Panc1 (cell line): ENCODE data around the gene SEMA4A. TPM values are rescaled to one million over a fixed set of nuclear protein-coding genes. Genes with fewer than 3 reads are reported as not detected.
A peak's percentile ranks its signal among the peaks of the same experiment; 100 is the strongest.

Experiments
- ATAC-seq: fragments of 200-7000 bp; cut with Tn5 transposase; 2 replicates; pipeline ENCODE4 v1.9.1; 2020; ENCODE audit warnings: mild to moderate bottlenecking, moderate library complexity
- BruUV-seq: library from RNA; stranded (reverse); fragments of 400-500 nt; replicated peaks from 2 replicates; lab custom pipeline; 2021; lab: Mats Ljungman, UMichigan
- CTCF ChIA-PET: fragments of 300-600 bp; sonication (Branson Sonifier 250); formaldehyde crosslinking; loops from one replicate; lab custom pipeline; 2022; ENCODE audit warnings: antibody characterized with exemption; lab: Charles Lee
- POLR2A ChIA-PET: fragments of 300-600 bp; sonication (Branson Sonifier 250); formaldehyde crosslinking; loops from one replicate; lab custom pipeline; 2022; ENCODE audit warnings: antibody characterized with exemption; lab: Charles Lee
- DNase-seq: peaks from one replicate; pipeline ENCODE4 v3.0.0-alpha.2; 2010; ENCODE audit warnings: low read depth, low spot score
- H3K27ac ChIP-seq: 2 replicates; pipeline ENCODE4 v1.5.1; 2011; ENCODE audit warnings: mild to moderate bottlenecking, low read length, inconsistent platforms
- H3K27me3 ChIP-seq: fragments of 200-500 bp; sonication (Bioruptor generic); 2 replicates; pipeline ENCODE4 v1.6.0; 2014; ENCODE audit warnings: low read length, inconsistent platforms; ENCODE audit not compliant: control insufficient read depth, insufficient read depth
- H3K36me3 ChIP-seq: fragments of 200-500 bp; sonication (Bioruptor generic); 2 replicates; pipeline ENCODE4 v1.5.1; 2014; ENCODE audit warnings: inconsistent platforms, mild to moderate bottlenecking, low read length, moderate library complexity; ENCODE audit not compliant: control insufficient read depth, insufficient read depth
- H3K4me1 ChIP-seq: 2 replicates; pipeline ENCODE4 v1.5.1; 2011; ENCODE audit warnings: inconsistent platforms, mild to moderate bottlenecking, low read length, moderate library complexity; ENCODE audit not compliant: control insufficient read depth, insufficient read depth
- H3K4me3 ChIP-seq, 2 experiments: 2 replicates each; pipeline ENCODE4 v1.5.1; 2011 to 2012; ENCODE audit warnings: low read depth in 2 of 2, low read length in 2 of 2, mild to moderate bottlenecking in 2 of 2, inconsistent platforms in 1 of 2, moderate library complexity in 1 of 2
- H3K9me3 ChIP-seq: fragments of 200-500 bp; sonication (Bioruptor generic); 2 replicates; pipeline ENCODE4 v1.5.1; 2014; ENCODE audit warnings: low read depth, mild to moderate bottlenecking, inconsistent platforms, low read length, moderate library complexity; ENCODE audit not compliant: control insufficient read depth, insufficient read depth
- POLR2AphosphoS5 ChIP-seq: IDR thresholded peaks from 2 replicates; pipeline ENCODE4 v1.6.1; 2012; ENCODE audit warnings: mild to moderate bottlenecking, low read depth, low read length, moderate library complexity
- SIN3A ChIP-seq: IDR thresholded peaks from 2 replicates; pipeline ENCODE4 v1.6.1; 2012; ENCODE audit warnings: low read depth, mild to moderate bottlenecking, low read length, moderate library complexity, borderline replicate concordance; ENCODE audit not compliant: insufficient read depth
- TCF7L2 ChIP-seq: IDR thresholded peaks from 2 replicates; pipeline ENCODE4 v1.6.1; 2011; ENCODE audit warnings: mild to moderate bottlenecking, low read depth, low read length, inconsistent platforms
- in situ Hi-C: cut with HindIII; loops from 2 replicates; pipeline ENCODE4 v1.10.0; 2016; ENCODE audit warnings: low sequenced_read_pairs, low pct_unique_long_range_greater_than_20kb
- intact Hi-C: fragments of 100-400 bp; cut with micrococcal nuclease; formaldehyde crosslinking; loops from one replicate; pipeline ENCODE4 v1.10.0; 2022; ENCODE audit not compliant: unreplicated experiment
- total RNA-seq: library from RNA; stranded (reverse); gene quantifications from one replicate; pipeline ENCODE4 v1.2.1, GENCODE V29; 2021; ENCODE audit not compliant: unreplicated experiment
- TF ChIP-seq, protein P1 (sequence below), 2 experiments: IDR thresholded peaks; 2 replicates each; pipeline ENCODE4 v1.6.1; 2011 to 2012; ENCODE audit warnings: low read depth in 2 of 2, control low read depth in 1 of 2, low read length in 1 of 2, mild to moderate bottlenecking in 1 of 2, moderate library complexity in 1 of 2; ENCODE audit not compliant: insufficient read depth in 1 of 2
- TF ChIP-seq, protein P2 (sequence below): fragments of 450-650 bp; IDR thresholded peaks from 2 replicates; pipeline ENCODE4 v1.5.1; 2017; ENCODE audit warnings: mild to moderate bottlenecking

Gene SEMA4A
- total RNA-seq, 1 experiment from 2014 or later, result 0.21 TPM

DNA sequence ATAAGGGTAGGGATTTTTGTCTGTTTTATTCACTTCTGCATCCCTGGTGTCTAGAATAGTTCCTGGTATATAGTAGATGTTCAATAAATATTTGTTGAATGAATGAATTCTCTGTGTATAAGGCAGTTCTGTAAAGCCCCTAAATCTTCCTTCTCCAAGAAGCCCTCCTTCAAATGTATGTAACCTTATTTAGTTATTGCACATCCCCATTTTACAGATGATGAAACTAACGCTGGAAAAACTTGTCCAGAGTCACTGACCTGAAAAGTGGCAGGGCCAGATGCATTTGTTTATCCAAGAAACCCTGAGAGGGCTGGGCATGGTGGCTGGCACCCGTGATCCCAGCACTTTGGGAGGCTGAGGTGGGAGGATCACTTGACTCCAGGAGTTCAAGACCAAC lies 43.1 kb upstream of the SEMA4A start:
- Histone ChIP-seq H3K27me3 (no peaks in the 10 kb centered on the region), H3K4me3 (no peak overlapping the region), H3K9me3 (no peaks in the 10 kb centered on the region), H3K36me3 (peaks cover 4% of the 10 kb centered on the region; the same call in 1 of the 2 replicates), H3K4me1 (peaks cover 47% of the 10 kb centered on the region), H3K27ac (no peak overlapping the region)
- intact Hi-C loops, result no loop called here
- BruUV-seq, result no TSS peak
- ChIA-PET CTCF (interaction anchor here (0.6 kb wide), 1 partner anchor 17 kb away, joined by 12 read pairs; no protein-coding TSS in a partner anchor), POLR2A (no interaction called here)
- TF ChIP-seq, protein P1, sequence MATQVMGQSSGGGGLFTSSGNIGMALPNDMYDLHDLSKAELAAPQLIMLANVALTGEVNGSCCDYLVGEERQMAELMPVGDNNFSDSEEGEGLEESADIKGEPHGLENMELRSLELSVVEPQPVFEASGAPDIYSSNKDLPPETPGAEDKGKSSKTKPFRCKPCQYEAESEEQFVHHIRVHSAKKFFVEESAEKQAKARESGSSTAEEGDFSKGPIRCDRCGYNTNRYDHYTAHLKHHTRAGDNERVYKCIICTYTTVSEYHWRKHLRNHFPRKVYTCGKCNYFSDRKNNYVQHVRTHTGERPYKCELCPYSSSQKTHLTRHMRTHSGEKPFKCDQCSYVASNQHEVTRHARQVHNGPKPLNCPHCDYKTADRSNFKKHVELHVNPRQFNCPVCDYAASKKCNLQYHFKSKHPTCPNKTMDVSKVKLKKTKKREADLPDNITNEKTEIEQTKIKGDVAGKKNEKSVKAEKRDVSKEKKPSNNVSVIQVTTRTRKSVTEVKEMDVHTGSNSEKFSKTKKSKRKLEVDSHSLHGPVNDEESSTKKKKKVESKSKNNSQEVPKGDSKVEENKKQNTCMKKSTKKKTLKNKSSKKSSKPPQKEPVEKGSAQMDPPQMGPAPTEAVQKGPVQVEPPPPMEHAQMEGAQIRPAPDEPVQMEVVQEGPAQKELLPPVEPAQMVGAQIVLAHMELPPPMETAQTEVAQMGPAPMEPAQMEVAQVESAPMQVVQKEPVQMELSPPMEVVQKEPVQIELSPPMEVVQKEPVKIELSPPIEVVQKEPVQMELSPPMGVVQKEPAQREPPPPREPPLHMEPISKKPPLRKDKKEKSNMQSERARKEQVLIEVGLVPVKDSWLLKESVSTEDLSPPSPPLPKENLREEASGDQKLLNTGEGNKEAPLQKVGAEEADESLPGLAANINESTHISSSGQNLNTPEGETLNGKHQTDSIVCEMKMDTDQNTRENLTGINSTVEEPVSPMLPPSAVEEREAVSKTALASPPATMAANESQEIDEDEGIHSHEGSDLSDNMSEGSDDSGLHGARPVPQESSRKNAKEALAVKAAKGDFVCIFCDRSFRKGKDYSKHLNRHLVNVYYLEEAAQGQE (IDR thresholded peaks at IDR 0.05; ENCODE audit: insufficient read depth in 1 of 2, low read depth in 2 of 2, low read length in 1 of 2), result no peak
- no peak for TF ChIP-seq TCF7L2
- no peak for TF ChIP-seq POLR2AphosphoS5
- TF ChIP-seq, protein P2, sequence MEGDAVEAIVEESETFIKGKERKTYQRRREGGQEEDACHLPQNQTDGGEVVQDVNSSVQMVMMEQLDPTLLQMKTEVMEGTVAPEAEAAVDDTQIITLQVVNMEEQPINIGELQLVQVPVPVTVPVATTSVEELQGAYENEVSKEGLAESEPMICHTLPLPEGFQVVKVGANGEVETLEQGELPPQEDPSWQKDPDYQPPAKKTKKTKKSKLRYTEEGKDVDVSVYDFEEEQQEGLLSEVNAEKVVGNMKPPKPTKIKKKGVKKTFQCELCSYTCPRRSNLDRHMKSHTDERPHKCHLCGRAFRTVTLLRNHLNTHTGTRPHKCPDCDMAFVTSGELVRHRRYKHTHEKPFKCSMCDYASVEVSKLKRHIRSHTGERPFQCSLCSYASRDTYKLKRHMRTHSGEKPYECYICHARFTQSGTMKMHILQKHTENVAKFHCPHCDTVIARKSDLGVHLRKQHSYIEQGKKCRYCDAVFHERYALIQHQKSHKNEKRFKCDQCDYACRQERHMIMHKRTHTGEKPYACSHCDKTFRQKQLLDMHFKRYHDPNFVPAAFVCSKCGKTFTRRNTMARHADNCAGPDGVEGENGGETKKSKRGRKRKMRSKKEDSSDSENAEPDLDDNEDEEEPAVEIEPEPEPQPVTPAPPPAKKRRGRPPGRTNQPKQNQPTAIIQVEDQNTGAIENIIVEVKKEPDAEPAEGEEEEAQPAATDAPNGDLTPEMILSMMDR, result no peak
- TF ChIP-seq SIN3A, result no peak
- in situ Hi-C loops, result no loop called here
- ATAC-seq, result no peak
- DNase-seq, result no peak

DNA sequence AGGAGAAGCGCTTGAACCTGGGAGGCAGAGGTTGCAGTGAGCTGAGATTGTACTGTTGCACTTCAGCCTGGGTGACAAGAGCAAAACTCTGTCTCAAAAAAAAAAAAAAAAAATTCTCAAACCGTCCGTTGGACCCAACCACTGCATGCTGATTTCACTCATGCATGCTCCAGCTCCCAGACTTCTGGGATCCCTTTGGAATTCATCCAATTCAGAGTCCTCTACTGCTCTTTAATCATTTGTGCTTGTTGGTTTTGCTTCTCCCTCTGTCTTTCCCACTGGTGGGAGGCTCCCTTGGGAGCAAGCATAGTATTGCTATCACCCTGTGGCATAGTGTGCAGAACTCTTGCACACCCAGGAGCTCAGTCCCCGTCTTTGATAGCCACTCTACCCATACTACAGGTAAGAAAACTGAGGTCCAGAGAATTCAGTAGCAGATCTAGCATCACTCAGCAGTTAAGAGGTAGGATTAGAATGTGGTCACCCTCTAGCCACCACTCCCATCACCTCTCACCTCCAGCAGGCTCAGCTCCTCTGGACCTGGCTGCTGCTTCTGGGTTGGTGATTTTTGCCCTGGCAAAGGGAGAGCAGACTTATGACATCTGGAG lies 41.9 kb upstream of the SEMA4A start:
- in situ Hi-C loops, result no loop called here
- ATAC-seq, result no peak
- Histone ChIP-seq H3K4me1 (peaks cover 41% of the 10 kb centered on the region), H3K9me3 (no peaks in the 10 kb centered on the region), H3K4me3 (no peak overlapping the region), H3K36me3 (peaks cover 6% of the 10 kb centered on the region; the same call in 1 of the 2 replicates), H3K27ac (peak overlapping the region; percentile 96), H3K27me3 (no peaks in the 10 kb centered on the region)
- TF ChIP-seq, protein P1 (IDR thresholded peaks at IDR 0.05; ENCODE audit: insufficient read depth in 1 of 2, low read depth in 2 of 2, low read length in 1 of 2), result no peak
- TF ChIP-seq, protein P2, result no peak
- TF ChIP-seq SIN3A (no peak), POLR2AphosphoS5 (no peak), TCF7L2 (no peak)
- CTCF ChIA-PET, result no interaction called here
- no TSS peak for BruUV-seq
- POLR2A ChIA-PET, result interaction anchor here (0.5 kb wide), 1 partner anchor 274 kb away, joined by 4 read pairs; no protein-coding TSS in a partner anchor
- intact Hi-C loops, result no loop called here
- DNase-seq, result no peak
